GM12872 (cell line): ENCODE measurements around the gene RBPJ.

Source experiments
- TF ChIP-seq, protein P1 (sequence below): IDR thresholded peaks from 3 replicates; pipeline ENCODE4 v1.5.1; 2011; ENCODE audit warnings: low read depth, mild to moderate bottlenecking, low read length, moderate library complexity; ENCODE audit not compliant: insufficient read depth

Gene RBPJ

GRCh38 chr4:26302031-26302899 lies 18.5 kb upstream of the RBPJ start:
- TF ChIP-seq, protein P1, sequence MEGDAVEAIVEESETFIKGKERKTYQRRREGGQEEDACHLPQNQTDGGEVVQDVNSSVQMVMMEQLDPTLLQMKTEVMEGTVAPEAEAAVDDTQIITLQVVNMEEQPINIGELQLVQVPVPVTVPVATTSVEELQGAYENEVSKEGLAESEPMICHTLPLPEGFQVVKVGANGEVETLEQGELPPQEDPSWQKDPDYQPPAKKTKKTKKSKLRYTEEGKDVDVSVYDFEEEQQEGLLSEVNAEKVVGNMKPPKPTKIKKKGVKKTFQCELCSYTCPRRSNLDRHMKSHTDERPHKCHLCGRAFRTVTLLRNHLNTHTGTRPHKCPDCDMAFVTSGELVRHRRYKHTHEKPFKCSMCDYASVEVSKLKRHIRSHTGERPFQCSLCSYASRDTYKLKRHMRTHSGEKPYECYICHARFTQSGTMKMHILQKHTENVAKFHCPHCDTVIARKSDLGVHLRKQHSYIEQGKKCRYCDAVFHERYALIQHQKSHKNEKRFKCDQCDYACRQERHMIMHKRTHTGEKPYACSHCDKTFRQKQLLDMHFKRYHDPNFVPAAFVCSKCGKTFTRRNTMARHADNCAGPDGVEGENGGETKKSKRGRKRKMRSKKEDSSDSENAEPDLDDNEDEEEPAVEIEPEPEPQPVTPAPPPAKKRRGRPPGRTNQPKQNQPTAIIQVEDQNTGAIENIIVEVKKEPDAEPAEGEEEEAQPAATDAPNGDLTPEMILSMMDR: no peak

- TF ChIP-seq, protein P1: no peak
Measured at GRCh38 chr4:26303008-26303407, 17.8 kb upstream of the RBPJ start.

DNA sequence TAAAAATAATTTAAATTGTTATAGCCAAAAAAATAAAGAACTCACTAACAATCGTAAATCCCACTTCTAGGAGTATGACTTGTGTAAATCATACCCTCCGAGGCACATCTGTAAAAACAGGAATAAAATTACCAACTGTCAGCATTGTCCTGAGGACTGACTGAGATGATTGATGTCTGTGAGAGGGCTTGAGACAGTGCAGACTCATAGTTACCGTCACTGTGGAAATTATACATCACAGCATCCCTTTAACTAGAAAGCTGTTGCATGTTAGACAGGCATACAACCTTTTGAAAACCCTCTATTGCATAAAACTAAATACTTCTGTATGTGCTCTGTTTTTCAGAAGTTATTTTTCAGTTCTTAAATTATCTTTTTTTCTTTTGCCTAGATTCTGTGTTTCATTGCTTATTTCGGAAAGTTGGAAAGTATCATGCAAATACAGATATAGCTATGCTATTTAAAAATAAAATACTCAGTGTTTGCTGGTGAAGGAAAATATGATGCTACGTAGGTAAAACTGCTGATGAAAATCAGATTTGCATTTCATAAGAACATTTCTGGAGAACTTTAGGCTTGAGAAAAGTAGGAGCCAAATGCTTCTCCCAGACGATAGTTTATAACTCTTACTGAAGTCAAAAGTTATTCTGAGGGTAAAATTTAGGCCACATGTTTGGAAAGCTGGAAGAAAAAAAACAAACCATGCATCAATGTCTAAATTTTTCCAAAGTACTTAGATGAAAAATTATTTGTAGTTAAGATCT lies 13.6 kb upstream of the RBPJ start:
- TF ChIP-seq, protein P1: no peak

GRCh38 chr4:26308568-26308967 lies 12.2 kb upstream of the RBPJ start:
- TF ChIP-seq, protein P1: no peak

GRCh38 chr4:26310264-26310663 lies 10.6 kb upstream of the RBPJ start:
- TF ChIP-seq, protein P1: no peak

- TF ChIP-seq, protein P1: no peak
Measured at GRCh38 chr4:26311633-26312032, 9.2 kb upstream of the RBPJ start.

- TF ChIP-seq, protein P1: no peak
Measured at GRCh38 chr4:26317766-26318165, 3.0 kb upstream of the RBPJ start.
